ENCODE results near the gene ITIH4. TPM values are rescaled to one million over a fixed set of nuclear protein-coding genes. Genes with fewer than 3 reads are reported as not detected.
A peak's percentile ranks its signal among the peaks of the same experiment; 100 is the strongest.

ITIH4 gene
- total RNA-seq, 1 donor from 2014 or later: 6.3 TPM

GRCh38 chr3:52833202-52833601 is 2.7 kb upstream of the ITIH4 start:
- Mint-ChIP-seq H3K9me3 (no peaks in the 10 kb centered on the region), H3K27ac (ENCODE audit: unreplicated experiment) (no peak overlapping the region), H3K4me3 (no peak overlapping the region), H3K27me3 (ENCODE audit: low read depth) (no peaks in the 10 kb centered on the region), H3K36me3 (ENCODE audit: low read depth) (no peaks in the 10 kb centered on the region), H3K4me1 (peaks cover 27% of the 10 kb centered on the region)
- TF ChIP-seq, protein P1, sequence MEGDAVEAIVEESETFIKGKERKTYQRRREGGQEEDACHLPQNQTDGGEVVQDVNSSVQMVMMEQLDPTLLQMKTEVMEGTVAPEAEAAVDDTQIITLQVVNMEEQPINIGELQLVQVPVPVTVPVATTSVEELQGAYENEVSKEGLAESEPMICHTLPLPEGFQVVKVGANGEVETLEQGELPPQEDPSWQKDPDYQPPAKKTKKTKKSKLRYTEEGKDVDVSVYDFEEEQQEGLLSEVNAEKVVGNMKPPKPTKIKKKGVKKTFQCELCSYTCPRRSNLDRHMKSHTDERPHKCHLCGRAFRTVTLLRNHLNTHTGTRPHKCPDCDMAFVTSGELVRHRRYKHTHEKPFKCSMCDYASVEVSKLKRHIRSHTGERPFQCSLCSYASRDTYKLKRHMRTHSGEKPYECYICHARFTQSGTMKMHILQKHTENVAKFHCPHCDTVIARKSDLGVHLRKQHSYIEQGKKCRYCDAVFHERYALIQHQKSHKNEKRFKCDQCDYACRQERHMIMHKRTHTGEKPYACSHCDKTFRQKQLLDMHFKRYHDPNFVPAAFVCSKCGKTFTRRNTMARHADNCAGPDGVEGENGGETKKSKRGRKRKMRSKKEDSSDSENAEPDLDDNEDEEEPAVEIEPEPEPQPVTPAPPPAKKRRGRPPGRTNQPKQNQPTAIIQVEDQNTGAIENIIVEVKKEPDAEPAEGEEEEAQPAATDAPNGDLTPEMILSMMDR (conservative IDR thresholded peaks at IDR 0.05): no peak
- no peak for DNase-seq (ENCODE audit: low read depth, low spot score)

GRCh38 chr3:52831500-52832301 is 1.2 kb upstream of the ITIH4 start:
- Mint-ChIP-seq H3K9me3 (no peaks in the 10 kb centered on the region), H3K27ac (ENCODE audit: unreplicated experiment) (peak overlapping the region; percentile 43), H3K27me3 (ENCODE audit: low read depth) (no peaks in the 10 kb centered on the region)

DNA sequence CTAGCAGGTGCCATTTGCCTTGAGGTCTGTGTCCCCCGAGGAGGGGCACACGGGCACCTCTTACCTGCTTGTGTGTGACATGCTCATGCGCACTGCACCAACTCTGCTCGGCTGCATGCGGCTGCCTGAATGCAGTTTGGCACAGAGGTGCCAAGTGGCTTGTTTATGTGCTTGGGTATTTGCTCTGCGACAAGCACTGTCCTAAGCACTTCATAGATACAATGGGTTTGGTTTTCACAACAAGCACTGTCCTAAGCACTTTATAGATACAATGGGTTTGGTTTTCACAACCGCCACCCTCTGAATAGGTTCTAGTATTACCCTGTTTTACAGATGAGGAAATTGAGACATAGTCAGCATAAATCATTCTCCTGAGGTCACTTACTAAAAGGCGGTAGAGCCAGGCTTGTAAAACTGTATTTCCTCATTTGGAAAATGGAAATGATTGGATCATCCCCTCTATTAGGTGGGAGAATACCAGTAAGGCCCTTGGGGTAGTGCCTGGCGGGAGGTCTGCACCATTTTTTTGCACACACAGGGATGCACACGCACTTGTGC is 487 bp downstream of the ITIH4 start:
- H3K36me3 Mint-ChIP-seq (ENCODE audit: low read depth): no peaks in the 10 kb centered on the region
- H3K4me1 Mint-ChIP-seq: peaks cover 13% of the 10 kb centered on the region
- TF ChIP-seq, protein P1 (conservative IDR thresholded peaks at IDR 0.05): no peak

More at GRCh38 chr3:52831500-52832301, 1.2 kb upstream of the ITIH4 start:
- no peak overlapping the region for H3K4me3 Mint-ChIP-seq
- peaks cover 25% of the 10 kb centered on the region for H3K4me1 Mint-ChIP-seq
- no peak for DNase-seq (ENCODE audit: low read depth, low spot score)
- no peaks in the 10 kb centered on the region for H3K36me3 Mint-ChIP-seq (ENCODE audit: low read depth)
- TF ChIP-seq, protein P1 (conservative IDR thresholded peaks at IDR 0.05): no peak

DNA sequence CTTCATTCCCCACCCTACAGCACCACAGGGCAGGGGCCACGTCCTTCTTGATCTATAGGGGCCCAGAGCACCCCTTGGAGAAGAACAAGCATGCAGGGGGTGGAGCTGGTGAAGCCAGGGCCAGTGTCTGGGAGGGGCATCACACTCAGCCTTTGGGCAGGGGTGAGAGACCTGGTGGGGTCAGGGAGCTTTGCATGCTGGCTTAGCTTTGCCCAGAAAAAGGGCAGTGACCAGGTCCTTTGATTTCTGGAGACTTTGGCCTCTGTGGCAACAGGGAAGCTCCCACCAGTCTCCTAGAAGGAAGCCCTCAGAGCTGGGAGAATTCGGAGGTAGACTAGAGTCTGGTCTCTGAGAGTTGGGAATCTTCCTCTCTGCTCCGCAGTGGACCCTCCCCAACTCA is 990 bp downstream of the ITIH4 start:
- DNase-seq (ENCODE audit: low read depth, low spot score): no peak
- H3K27ac Mint-ChIP-seq (ENCODE audit: unreplicated experiment): no peak overlapping the region
- TF ChIP-seq, protein P1 (conservative IDR thresholded peaks at IDR 0.05): no peak
- no peaks in the 10 kb centered on the region for H3K27me3 Mint-ChIP-seq (ENCODE audit: low read depth)
- no peaks in the 10 kb centered on the region for H3K9me3 Mint-ChIP-seq
- no peak overlapping the region for H3K4me3 Mint-ChIP-seq
- H3K36me3 Mint-ChIP-seq (ENCODE audit: low read depth): no peaks in the 10 kb centered on the region
- peaks cover 8% of the 10 kb centered on the region for H3K4me1 Mint-ChIP-seq

More for the DNA sequence above, 487 bp downstream of the ITIH4 start:
- no peak for DNase-seq (ENCODE audit: low read depth, low spot score)
- Mint-ChIP-seq H3K27me3 (ENCODE audit: low read depth) (no peaks in the 10 kb centered on the region), H3K9me3 (no peaks in the 10 kb centered on the region), H3K4me3 (no peak overlapping the region), H3K27ac (ENCODE audit: unreplicated experiment) (no peak overlapping the region)

- Mint-ChIP-seq H3K27ac (ENCODE audit: unreplicated experiment) (no peak overlapping the region), H3K36me3 (ENCODE audit: low read depth) (no peaks in the 10 kb centered on the region), H3K4me1 (peaks cover 3% of the 10 kb centered on the region), H3K4me3 (no peak overlapping the region), H3K9me3 (no peaks in the 10 kb centered on the region), H3K27me3 (ENCODE audit: low read depth) (no peaks in the 10 kb centered on the region)
- no peak for DNase-seq (ENCODE audit: low read depth, low spot score)
- TF ChIP-seq, protein P1 (conservative IDR thresholded peaks at IDR 0.05): no peak
Observed at GRCh38 chr3:52827866-52828376, 2.6 kb downstream of the ITIH4 start.

Measured in neural crest cell (in vitro differentiated cells).